Rectal smooth muscle tissue (tissue), 1 donor: Measurements from ENCODE around the gene RBBP4.
A peak's percentile ranks its signal among the peaks of the same experiment; 100 is the strongest.
"Not testable (repeated sequence)": the region's sequence is repeated elsewhere in the genome, so short reads cannot be mapped to it uniquely, and the experiment has no call there.

Experiments
- H3K27ac ChIP-seq: one replicate; pipeline ENCODE4 v1.7.0; 2013; ENCODE audit warnings: low read depth, low read length, inconsistent platforms
- H3K27me3 ChIP-seq: one replicate; pipeline ENCODE4 v1.7.0; 2013; ENCODE audit warnings: low read length; ENCODE audit not compliant: control insufficient read depth, insufficient read depth
- H3K36me3 ChIP-seq: one replicate; pipeline ENCODE4 v1.7.0; 2013; ENCODE audit warnings: low read length; ENCODE audit not compliant: control insufficient read depth, insufficient read depth
- H3K4me1 ChIP-seq: one replicate; pipeline ENCODE4 v1.7.0; 2013; ENCODE audit warnings: low read length; ENCODE audit not compliant: control insufficient read depth, insufficient read depth
- H3K4me3 ChIP-seq: one replicate; pipeline ENCODE4 v1.7.0; 2013; ENCODE audit warnings: low read length
- H3K9ac ChIP-seq: one replicate; pipeline ENCODE4 v1.7.0; 2013; ENCODE audit warnings: low read length

Gene RBBP4

DNA sequence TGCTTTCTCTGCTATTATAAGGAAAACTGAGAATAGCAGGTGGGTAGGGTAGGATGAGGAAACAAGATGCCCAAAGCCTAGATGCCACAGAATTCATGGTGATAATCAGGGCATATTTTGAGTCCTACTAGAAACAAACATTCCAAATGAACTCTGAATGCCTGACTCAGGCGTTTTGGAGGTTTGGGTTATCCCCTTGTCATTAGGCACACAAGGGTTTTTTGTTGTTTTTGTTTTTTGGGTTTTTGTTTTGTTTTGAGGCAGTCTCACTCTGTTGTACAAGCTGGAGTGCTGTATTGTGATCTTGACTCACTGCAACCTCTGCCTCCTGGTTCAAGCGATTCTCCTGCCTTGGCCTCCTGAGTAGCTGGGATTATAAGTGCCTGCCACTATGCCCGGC lies 32.4 kb downstream of the RBBP4 start:
- Histone ChIP-seq H3K4me1 (peaks cover 8% of the 10 kb centered on the region), H3K36me3 (peaks cover 11% of the 10 kb centered on the region), H3K27ac (no peak overlapping the region), H3K27me3 (no peaks in the 10 kb centered on the region), H3K4me3 (no peak overlapping the region), H3K9ac (no peak overlapping the region)

DNA sequence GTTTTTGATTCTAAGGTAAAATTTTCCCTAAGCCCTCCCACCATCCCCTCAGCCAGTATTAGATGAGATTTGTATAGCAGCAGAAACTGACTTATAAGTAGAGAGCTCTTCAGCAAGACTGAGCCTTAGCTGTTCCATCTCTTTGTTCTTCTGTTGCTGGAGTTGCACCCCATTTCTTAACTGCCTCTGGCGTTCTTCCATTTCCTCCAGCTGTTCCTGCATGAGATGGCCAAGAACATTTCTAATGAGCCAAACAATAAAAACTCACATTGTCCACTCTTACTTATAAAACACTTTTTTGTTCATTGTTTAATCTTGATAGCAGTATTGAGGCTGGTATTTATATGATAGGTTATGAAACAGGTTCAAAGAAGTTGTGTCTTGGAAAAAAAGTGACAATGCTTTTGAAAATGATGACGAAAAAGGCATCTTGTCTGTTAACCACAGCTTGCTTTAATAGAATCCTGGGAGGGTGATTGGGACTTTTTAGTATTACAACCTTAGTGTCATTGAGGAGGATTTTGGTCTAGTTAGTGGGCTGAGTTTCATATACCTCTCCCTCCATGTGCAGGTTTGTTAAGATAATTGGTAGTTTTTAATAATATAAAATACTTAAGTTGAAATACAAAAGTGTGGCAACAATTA lies 33.3 kb downstream of the RBBP4 start:
- Histone ChIP-seq H3K27ac (peak overlapping the region; percentile 36), H3K36me3 (peaks cover 11% of the 10 kb centered on the region), H3K27me3 (no peaks in the 10 kb centered on the region), H3K4me3 (no peak overlapping the region), H3K9ac (no peak overlapping the region), H3K4me1 (peaks cover 8% of the 10 kb centered on the region)

DNA sequence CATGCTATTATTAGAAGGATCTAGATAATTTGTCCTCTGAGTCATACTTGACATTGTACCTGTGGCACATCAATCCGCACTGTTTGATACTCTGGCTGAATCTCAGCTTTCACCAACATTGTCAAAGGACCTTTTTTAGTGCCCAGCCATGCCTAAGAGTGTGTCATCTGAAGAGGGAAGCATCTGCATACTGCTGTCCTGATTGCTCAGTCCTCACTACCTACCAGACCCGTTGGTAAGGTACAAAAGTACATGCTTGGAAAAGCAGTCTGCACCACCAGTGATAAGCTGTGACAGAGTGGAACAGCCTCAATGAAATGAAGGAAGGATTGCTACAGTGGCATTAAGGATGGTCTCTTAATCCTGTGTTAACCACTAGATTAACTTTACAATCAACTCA lies 34.5 kb downstream of the RBBP4 start:
- Histone ChIP-seq H3K36me3 (peaks cover 11% of the 10 kb centered on the region), H3K27me3 (no peaks in the 10 kb centered on the region), H3K4me1 (peaks cover 8% of the 10 kb centered on the region), H3K9ac (no peak overlapping the region), H3K27ac (no peak overlapping the region), H3K4me3 (no peak overlapping the region)

DNA sequence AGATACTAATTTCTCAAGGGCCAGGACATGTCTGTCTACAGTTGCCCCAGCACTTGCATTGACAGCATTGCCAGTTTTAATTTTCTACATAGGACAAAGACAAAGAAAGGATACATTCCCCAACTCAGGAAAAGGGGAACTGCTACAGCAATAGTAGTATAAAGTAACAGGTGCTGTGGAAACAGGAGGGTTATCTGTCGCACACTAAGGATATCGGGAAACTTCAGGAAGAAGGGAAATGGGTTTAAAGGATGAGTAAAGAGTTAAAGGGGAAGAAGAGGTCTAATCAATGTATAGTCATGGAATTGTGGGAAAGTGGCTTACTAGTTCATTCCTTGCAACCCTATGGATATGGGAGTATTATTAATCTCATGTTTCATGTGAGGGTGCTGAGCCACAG lies 35.4 kb downstream of the RBBP4 start:
- no peak overlapping the region for H3K4me3 ChIP-seq
- H3K27me3 ChIP-seq = no peaks in the 10 kb centered on the region
- H3K36me3 ChIP-seq = peaks cover 9% of the 10 kb centered on the region
- H3K9ac ChIP-seq = no peak overlapping the region
- H3K27ac ChIP-seq = no peak overlapping the region
- peaks cover 8% of the 10 kb centered on the region for H3K4me1 ChIP-seq

DNA sequence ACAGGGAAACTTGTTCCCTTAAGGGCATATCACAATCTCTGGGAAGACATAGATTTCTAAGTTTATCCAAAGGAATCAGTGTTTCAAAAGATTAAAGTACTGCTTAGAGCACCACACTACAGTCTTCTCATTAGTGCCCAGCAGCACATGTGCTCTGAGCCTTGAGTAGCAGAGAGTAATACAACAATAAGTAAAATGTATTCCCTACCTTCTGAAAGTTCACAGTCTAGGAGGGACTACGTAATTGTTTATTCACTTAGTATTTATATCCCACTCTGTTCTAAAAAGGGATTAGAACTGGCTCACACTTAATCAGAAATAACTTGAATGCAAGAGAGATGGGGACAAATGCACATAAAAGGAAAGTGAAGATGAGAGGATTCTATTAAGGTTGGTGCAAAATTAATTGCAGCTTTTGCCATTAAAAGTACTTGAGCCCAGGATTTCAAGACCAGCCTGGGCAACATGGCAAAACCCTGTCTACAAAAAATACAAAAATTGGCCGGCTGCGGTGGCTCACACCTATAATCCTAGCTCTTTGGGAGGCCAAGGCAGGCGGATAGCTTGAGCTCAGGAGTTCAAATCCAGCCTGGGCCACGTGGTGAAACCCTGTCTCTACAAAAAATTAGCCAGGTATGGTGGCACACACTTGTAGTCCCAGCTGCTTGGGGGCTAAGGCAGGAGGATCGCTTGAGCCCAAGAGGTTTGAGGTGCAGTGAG lies 42.6 kb downstream of the RBBP4 start:
- Histone ChIP-seq H3K4me3 (no peak overlapping the region), H3K27ac (peak overlapping the region; percentile 65), H3K9ac (no peak overlapping the region), H3K27me3 (no peaks in the 10 kb centered on the region), H3K4me1 (peaks cover 11% of the 10 kb centered on the region), H3K36me3 (peaks cover 3% of the 10 kb centered on the region)

DNA sequence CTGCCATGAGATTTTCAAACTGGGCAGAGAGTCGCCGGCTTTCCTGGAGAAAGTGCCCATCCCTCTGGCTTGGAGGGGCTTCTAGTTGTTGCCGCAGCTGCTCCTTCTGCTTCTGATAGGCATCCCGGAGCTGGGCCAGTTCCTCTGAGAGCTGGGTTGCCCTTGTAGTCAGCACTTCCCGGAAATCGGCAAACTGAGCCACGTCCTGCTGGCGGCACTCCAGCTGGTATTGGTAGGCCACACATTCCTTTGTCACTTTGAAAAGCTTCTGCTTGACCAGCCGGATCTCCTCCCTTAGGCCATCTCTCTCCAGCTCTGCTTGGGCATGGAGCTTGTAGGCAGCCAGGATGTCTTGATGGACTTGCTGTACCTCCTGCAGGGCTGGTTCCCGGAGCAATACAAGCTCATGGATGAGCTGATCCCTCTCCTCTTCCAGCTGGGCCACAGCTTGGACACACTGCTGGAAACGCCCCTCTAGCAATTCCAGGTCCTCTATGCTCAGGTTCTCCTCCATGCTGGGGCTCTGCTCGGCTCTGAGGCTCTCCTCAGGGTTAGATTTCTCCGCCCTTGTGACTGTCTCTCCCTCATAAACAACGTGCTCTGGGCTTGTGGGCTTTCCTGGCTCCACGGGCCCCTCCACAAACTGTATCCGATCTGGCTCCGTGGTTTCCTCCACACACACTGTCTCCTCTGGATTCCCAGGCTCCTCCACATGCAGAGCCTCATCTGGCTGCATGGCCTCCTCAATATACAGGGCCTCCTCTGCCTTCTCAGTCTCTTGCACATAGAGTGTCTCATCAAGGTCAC lies 44.3 kb downstream of the RBBP4 start:
- Histone ChIP-seq H3K4me1 (peaks cover 11% of the 10 kb centered on the region), H3K36me3 (peaks cover 3% of the 10 kb centered on the region), H3K9ac (no peak overlapping the region), H3K27me3 (no peaks in the 10 kb centered on the region), H3K27ac (peak overlapping the region; percentile 17), H3K4me3 (no peak overlapping the region)

DNA sequence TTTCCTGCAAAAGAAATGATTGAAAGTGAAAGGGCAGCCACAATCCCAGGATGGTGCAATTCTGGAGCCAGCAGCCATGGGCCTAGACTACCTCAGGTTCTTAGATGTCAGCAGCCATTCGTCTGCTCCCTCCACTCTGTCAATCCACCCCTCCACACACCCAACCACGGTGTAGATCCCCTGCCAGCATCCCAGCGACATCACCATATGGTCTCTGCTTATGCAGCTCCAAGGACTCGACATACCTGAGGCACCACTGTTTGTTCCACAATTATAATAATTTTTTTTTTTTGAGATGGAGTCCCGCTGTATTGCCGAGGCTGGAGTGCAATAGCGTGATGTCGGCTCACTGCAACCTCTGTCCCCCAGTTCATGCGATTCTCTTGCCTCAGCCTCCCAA lies 45.0 kb downstream of the RBBP4 start:
- no peak overlapping the region for H3K4me3 ChIP-seq
- no peaks in the 10 kb centered on the region for H3K27me3 ChIP-seq
- no peak overlapping the region for H3K27ac ChIP-seq
- peaks cover 11% of the 10 kb centered on the region for H3K4me1 ChIP-seq
- peaks cover 3% of the 10 kb centered on the region for H3K36me3 ChIP-seq
- no peak overlapping the region for H3K9ac ChIP-seq

DNA sequence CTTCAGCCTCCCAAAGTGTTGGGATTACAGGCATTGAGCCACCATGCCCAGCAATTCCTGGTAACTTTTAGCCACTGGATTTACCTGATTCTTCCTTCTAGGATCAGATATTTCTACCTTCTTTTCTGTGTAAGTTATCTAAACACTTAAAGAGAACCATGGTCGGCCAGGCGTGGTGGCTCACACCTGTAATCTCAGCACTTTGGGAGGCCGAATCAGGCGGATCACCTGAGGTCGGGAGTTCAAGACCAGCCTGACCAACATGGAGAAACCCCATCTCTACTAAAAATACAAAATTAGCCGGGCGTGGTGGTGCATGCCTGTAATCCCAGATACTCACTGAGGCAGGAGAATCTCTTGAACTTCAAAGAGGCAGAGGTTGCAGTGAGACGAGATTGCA lies 46.0 kb downstream of the RBBP4 start:
- H3K9ac ChIP-seq, H3K36me3 ChIP-seq, H3K4me3 ChIP-seq, H3K27me3 ChIP-seq, H3K27ac ChIP-seq: not testable (repeated sequence)
- H3K4me1 ChIP-seq = peaks cover 14% of the 10 kb centered on the region

DNA sequence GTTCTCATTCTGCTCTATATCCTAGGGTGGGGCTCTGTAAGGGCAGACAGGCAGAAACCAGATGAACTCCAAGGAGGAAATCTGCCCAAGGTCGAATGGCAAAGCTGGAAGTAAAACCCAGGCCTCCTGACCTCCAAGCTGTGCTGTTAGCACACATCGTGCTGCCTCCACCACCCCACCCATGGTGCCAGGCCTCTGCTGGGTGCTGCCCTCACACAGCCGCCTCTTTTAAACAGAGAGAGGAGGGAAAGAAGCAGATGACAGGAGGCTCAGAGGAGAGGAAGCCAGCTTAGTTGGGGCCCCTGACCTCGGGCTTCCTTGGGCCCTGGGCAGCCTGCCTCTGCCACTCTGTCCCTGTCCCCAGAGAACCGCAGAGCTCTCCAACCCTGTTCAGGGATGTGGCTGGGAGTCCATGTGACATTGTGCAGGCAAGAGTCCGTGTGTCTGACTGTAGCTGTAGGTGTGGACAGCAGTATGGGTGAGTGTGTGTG lies 50.5 kb downstream of the RBBP4 start:
- Histone ChIP-seq H3K9ac (no peak overlapping the region), H3K36me3 (no peaks in the 10 kb centered on the region), H3K4me3 (peak overlapping the region; percentile 80), H3K4me1 (peaks cover 21% of the 10 kb centered on the region), H3K27me3 (no peaks in the 10 kb centered on the region), H3K27ac (peak overlapping the region; percentile 98)

DNA sequence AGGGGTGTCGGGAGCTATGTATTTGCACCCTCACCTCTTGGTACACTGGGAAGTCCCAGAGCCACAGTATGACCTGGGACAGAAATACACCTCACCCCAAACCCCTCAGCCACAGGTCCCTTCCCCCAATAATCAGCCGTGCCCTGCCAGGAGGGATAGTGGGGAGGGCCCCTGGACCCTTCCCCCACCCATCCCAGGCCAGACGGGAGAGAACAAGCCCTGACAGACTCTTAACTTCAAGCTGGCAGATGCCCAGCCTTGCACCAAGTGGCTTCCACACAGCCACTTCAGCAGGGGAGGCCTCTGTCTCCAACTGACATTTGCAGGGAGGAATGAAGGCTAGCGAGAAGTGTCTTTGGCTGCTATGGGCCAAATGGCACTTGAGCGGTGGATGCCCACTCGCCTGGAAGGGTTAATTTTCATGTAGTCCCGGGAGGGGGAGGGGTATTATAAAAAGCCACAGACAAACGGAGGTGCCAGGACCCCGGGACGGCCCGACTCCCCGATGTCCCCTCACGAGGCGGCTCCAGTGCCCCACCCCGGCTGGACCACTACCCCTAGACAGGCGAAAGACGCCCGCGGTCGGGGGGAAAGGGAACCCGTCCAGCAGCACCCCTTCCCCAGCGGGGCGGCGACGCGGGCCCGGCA lies 51.1 kb downstream of the RBBP4 start:
- H3K36me3 ChIP-seq = no peaks in the 10 kb centered on the region
- peaks cover 24% of the 10 kb centered on the region for H3K4me1 ChIP-seq
- H3K27ac ChIP-seq = peak overlapping the region; percentile 98
- peak overlapping the region; percentile 80 for H3K4me3 ChIP-seq
- H3K9ac ChIP-seq = no peak overlapping the region
- H3K27me3 ChIP-seq = no peaks in the 10 kb centered on the region

DNA sequence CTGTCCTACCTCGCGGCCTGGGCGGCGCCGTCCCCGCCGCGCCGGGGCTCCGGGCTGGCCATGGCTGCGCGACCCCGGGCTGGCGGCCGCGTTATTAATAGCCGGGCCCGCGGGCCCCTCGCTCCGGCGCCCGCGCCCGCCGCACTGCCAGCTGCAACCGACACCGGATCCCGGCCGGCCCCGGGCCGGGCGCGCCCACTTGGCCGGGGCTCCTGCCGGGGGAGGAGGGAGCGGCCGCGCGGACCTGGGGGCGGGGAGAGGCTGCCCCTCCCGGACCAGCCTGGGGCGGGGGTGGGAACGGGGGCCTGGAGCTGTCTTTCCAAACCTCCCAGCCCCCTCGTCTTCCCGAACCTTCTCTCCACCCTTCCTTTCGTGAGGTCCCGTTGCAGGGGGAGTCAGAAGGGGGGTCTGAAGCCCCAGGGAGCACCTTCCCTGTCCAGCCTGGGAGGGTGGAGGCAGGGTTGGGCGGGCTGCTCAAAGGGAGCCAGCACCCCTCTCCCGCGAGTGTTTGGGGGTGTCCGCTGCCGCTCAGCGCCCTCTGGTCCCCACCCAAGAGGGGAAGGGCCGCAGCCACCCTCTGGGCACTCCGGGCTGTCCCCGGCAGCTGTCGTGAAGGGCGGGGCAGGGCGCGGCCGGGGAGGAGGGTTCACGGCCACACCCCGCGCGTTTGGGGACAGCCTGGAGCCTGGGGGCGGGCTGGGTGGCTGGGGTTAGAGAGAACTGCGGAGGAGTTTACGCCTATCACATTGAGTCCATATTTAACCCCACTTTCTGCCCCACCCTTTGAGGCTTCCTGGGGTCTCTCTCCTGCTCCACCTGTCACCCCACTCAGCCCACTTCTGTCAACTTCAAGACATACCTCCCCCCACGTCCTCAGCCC lies 51.8 kb downstream of the RBBP4 start, which contains the start of gene SYNC:
TSS of gene SYNC (minus strand) at position 172 of the 880 bp plus-strand sequence. CDS start at position 62, 110 bp downstream.
- Histone ChIP-seq H3K4me1 (peaks cover 24% of the 10 kb centered on the region), H3K27ac (peak within 1 kb of the TSS; percentile 98), H3K9ac (peak within 1 kb of the TSS; percentile 81), H3K4me3 (peak within 1 kb of the TSS; percentile 80), H3K36me3 (no peaks in the 10 kb centered on the region), H3K27me3 (no peaks in the 10 kb centered on the region)
